H1 (cell line): ENCODE results near the gene MYLIP. TPM values are rescaled to one million over a fixed set of nuclear protein-coding genes. Genes with fewer than 3 reads are reported as not detected.

Experiments
- CTCF ChIA-PET: fragments of 300-600 bp; sonication (Branson Sonifier 250); formaldehyde crosslinking; loops from one replicate; lab custom pipeline; 2021; ENCODE audit not compliant: partially characterized antibody; lab: Charles Lee
- POLR2A ChIA-PET: fragments of 300-600 bp; sonication (Branson Sonifier 250); formaldehyde crosslinking; loops from one replicate; lab custom pipeline; 2021; ENCODE audit warnings: inconsistent platforms; ENCODE audit not compliant: partially characterized antibody; lab: Charles Lee
- DNase-seq, 2 experiments: peaks; one replicate each; pipeline versions ENCODE4 v3.0.0 to v3.0.0-alpha.2; 2010 to 2022; ENCODE audit warnings: low spot score in 2 of 2, low read depth in 1 of 2, mixed read lengths in 1 of 2
- FAIRE-seq: peaks from 2 replicates; lab custom pipeline; 2011; peaks lifted over from hg19 to GRCh38; lab: Jason Lieb, UNC
- H2AFZ ChIP-seq: 2 replicates; pipeline ENCODE4 v1.8.1; 2012; ENCODE audit warnings: low read length, inconsistent platforms
- H2AK5ac ChIP-seq: 2 replicates; pipeline ENCODE4 v1.6.1; 2013; ENCODE audit warnings: low read depth, low read length
- H2BK120ac ChIP-seq: replicated peaks from 2 replicates; pipeline ENCODE3; 2013; ENCODE audit warnings: low read depth, low read length, inconsistent platforms
- H2BK12ac ChIP-seq: 2 replicates; pipeline ENCODE4 v1.6.1; 2013; ENCODE audit warnings: low read depth, low read length
- H2BK15ac ChIP-seq: 2 replicates; pipeline ENCODE4 v1.6.1; 2013; ENCODE audit warnings: low read length
- H2BK20ac ChIP-seq: 2 replicates; pipeline ENCODE4 v1.6.1; 2013; ENCODE audit warnings: low read length
- H2BK5ac ChIP-seq: 2 replicates; pipeline ENCODE4 v1.6.1; 2013; ENCODE audit warnings: low read depth, low read length
- H3K14ac ChIP-seq: 2 replicates; pipeline ENCODE4 v1.6.1; 2013; ENCODE audit warnings: inconsistent platforms; ENCODE audit not compliant: insufficient read length
- H3K18ac ChIP-seq: 2 replicates; pipeline ENCODE4 v1.6.1; 2013; ENCODE audit warnings: low read length; ENCODE audit errors: extremely low read depth
- H3K23ac ChIP-seq: 2 replicates; pipeline ENCODE4 v1.6.1; 2013; ENCODE audit warnings: inconsistent platforms; ENCODE audit not compliant: insufficient read length
- H3K23me2 ChIP-seq: 2 replicates; pipeline ENCODE4 v1.6.1; 2013; ENCODE audit warnings: low read depth, low read length
- H3K27ac ChIP-seq: 2 replicates; pipeline ENCODE4 v1.6.1; 2011; ENCODE audit warnings: low read depth, low read length, inconsistent platforms
- H3K27me3 ChIP-seq, 4 experiments: replicated peaks in 1 of 4; 1 replicate in 1 of 4; 2 replicates in 3 of 4; pipeline versions ENCODE4 v1.6.1 to v1.8.1; 2011 to 2013; ENCODE audit warnings: low read length in 3 of 4, mild to moderate bottlenecking in 3 of 4, inconsistent platforms in 2 of 4, mixed read lengths in 2 of 4, moderate library complexity in 1 of 4; ENCODE audit not compliant: control insufficient read depth in 3 of 4, insufficient read depth in 3 of 4; ENCODE audit errors: extremely low read depth in 1 of 4
- H3K36me3 ChIP-seq, 4 experiments: 2 replicates each; pipeline versions ENCODE4 v1.6.1 to v1.8.1; 2011 to 2013; ENCODE audit warnings: mild to moderate bottlenecking in 4 of 4, low read length in 3 of 4, moderate library complexity in 2 of 4, control low read depth in 1 of 4, inconsistent platforms in 1 of 4; ENCODE audit not compliant: insufficient read depth in 4 of 4, control insufficient read depth in 2 of 4
- H3K4ac ChIP-seq: replicated peaks from 2 replicates; pipeline ENCODE3; 2013; ENCODE audit warnings: low read length, low read depth, mixed read lengths, inconsistent platforms; ENCODE audit not compliant: insufficient read length
- H3K4me1 ChIP-seq, 4 experiments: replicated peaks in 1 of 4; 1 replicate in 1 of 4; 2 replicates in 3 of 4; pipeline versions ENCODE4 v1.6.1 to v1.8.1; 2011 to 2013; ENCODE audit warnings: low read length in 3 of 4, inconsistent platforms in 2 of 4, mixed read lengths in 1 of 4; ENCODE audit not compliant: insufficient read depth in 4 of 4, control insufficient read depth in 3 of 4
- H3K4me2 ChIP-seq, 2 experiments: 2 replicates each; pipeline versions ENCODE4 v1.6.1 to v1.8.1; 2011 to 2013; ENCODE audit warnings: low read depth in 2 of 2, low read length in 2 of 2, control low read depth in 1 of 2, inconsistent platforms in 1 of 2, mild to moderate bottlenecking in 1 of 2; ENCODE audit not compliant: insufficient read depth in 1 of 2
- H3K4me3 ChIP-seq, 4 experiments: fragments of 200-600, 300-600 bp in 1 of 4; sonication (generic), shearing (Covaris generic), sonication (Bioruptor Twin) in 1 of 4; 2 replicates each; pipeline versions ENCODE4 v1.5.1 to v1.8.1; 2011 to 2016; ENCODE audit warnings: low read length in 4 of 4, low read depth in 3 of 4, control low read depth in 2 of 4, inconsistent platforms in 2 of 4, mild to moderate bottlenecking in 2 of 4, mixed read lengths in 1 of 4, moderate library complexity in 1 of 4; ENCODE audit not compliant: insufficient read depth in 2 of 4; ENCODE audit errors: extremely low read depth in 1 of 4
- H3K56ac ChIP-seq: replicated peaks from 2 replicates; pipeline ENCODE3; 2013; ENCODE audit warnings: low read depth, mild to moderate bottlenecking, mixed read lengths, low read length, inconsistent platforms; ENCODE audit not compliant: insufficient read length
- H3K79me1 ChIP-seq: 2 replicates; pipeline ENCODE4 v1.6.1; 2013; ENCODE audit warnings: low read depth, low read length, control low read depth
- H3K79me2 ChIP-seq, 2 experiments: 2 replicates each; pipeline versions ENCODE4 v1.6.1 to v1.8.1; 2012 to 2013; ENCODE audit warnings: low read length in 2 of 2, mild to moderate bottlenecking in 2 of 2, inconsistent platforms in 1 of 2; ENCODE audit not compliant: insufficient read depth in 2 of 2, control insufficient read depth in 1 of 2
- H3K9ac ChIP-seq, 4 experiments: replicated peaks in 1 of 4; 1 replicate in 1 of 4; 2 replicates in 3 of 4; pipeline versions ENCODE4 v1.6.1 to v1.8.1; 2011 to 2013; ENCODE audit warnings: low read depth in 3 of 4, low read length in 3 of 4, control low read depth in 2 of 4, mild to moderate bottlenecking in 2 of 4, moderate library complexity in 2 of 4, inconsistent platforms in 1 of 4; ENCODE audit errors: extremely low read depth in 1 of 4
- H3K9me3 ChIP-seq, 2 experiments: 2 replicates each; pipeline versions ENCODE4 v1.6.1 to v1.8.1; 2012 to 2013; ENCODE audit warnings: mild to moderate bottlenecking in 2 of 2, moderate library complexity in 2 of 2, control low read depth in 1 of 2, inconsistent platforms in 1 of 2, low read depth in 1 of 2, low read length in 1 of 2, mixed read lengths in 1 of 2; ENCODE audit not compliant: insufficient read depth in 2 of 2
- H4K20me1 ChIP-seq, 2 experiments: replicated peaks in 1 of 2; 2 replicates each; pipeline versions ENCODE3 to v1.8.1; 2011 to 2013; ENCODE audit warnings: inconsistent platforms in 2 of 2, low read length in 2 of 2, mild to moderate bottlenecking in 1 of 2; ENCODE audit not compliant: insufficient read depth in 2 of 2, control insufficient read depth in 1 of 2
- H4K5ac ChIP-seq: 2 replicates; pipeline ENCODE4 v1.6.1; 2013; ENCODE audit warnings: low read length, low read depth, mixed read lengths, inconsistent platforms; ENCODE audit not compliant: insufficient read length
- H4K8ac ChIP-seq: 2 replicates; pipeline ENCODE4 v1.8.0; 2013; ENCODE audit warnings: mild to moderate bottlenecking, moderate library complexity, low read length, inconsistent platforms; ENCODE audit not compliant: insufficient read depth; ENCODE audit errors: extremely low read depth
- H4K91ac ChIP-seq: replicated peaks from 2 replicates; pipeline ENCODE3; 2013; ENCODE audit warnings: low read length, mixed read lengths, inconsistent platforms; ENCODE audit not compliant: insufficient read length
- BCL11A ChIP-seq, 2 experiments: IDR thresholded peaks; one replicate each; pipeline ENCODE4 v1.6.1; 2011; ENCODE audit warnings: low read depth in 2 of 2, low read length in 2 of 2, mild to moderate bottlenecking in 2 of 2
- EZH2 ChIP-seq: fragments of 200-600 bp; sonication (generic); IDR thresholded peaks from 2 replicates; pipeline ENCODE4 v1.7.1; 2012; ENCODE audit warnings: low read depth, mild to moderate bottlenecking, moderate library complexity, low read length, inconsistent platforms; ENCODE audit not compliant: severe bottlenecking
- GTF2F1 ChIP-seq: IDR thresholded peaks from 2 replicates; pipeline ENCODE4 v1.6.1; 2012; ENCODE audit warnings: low read depth, low read length, improper control_type of control experiment, borderline replicate concordance
- HDAC2 ChIP-seq, 2 experiments: fragments of 300-600 bp in 1 of 2; sonication (generic) in 1 of 2; IDR thresholded peaks; 2 replicates each; pipeline ENCODE4 v1.6.1; 2011 to 2012; ENCODE audit warnings: low read depth in 2 of 2, low read length in 2 of 2, mild to moderate bottlenecking in 2 of 2, moderate library complexity in 2 of 2, borderline replicate concordance in 1 of 2, inconsistent platforms in 1 of 2
- NANOG ChIP-seq: IDR thresholded peaks from 2 replicates; pipeline ENCODE4 v1.6.1; 2011; ENCODE audit warnings: low read length, low read depth, mild to moderate bottlenecking, inconsistent platforms; ENCODE audit not compliant: insufficient read depth, poor library complexity, severe bottlenecking
- PHF8 ChIP-seq: fragments of 200-600 bp; sonication (generic); conservative IDR thresholded peaks from 2 replicates; pipeline ENCODE4 v1.7.1; 2012; ENCODE audit warnings: low read depth, mild to moderate bottlenecking, inconsistent platforms, low read length, moderate library complexity
- POU5F1 ChIP-seq: IDR thresholded peaks from 2 replicates; pipeline ENCODE4 v1.6.1; 2011; ENCODE audit warnings: low read depth, mild to moderate bottlenecking, low read length, moderate library complexity
- RBBP5 ChIP-seq: IDR thresholded peaks from 2 replicates; pipeline ENCODE4 v1.7.1; 2012; ENCODE audit warnings: low read depth, mild to moderate bottlenecking, inconsistent platforms, low read length, moderate library complexity, borderline replicate concordance
- RNF2 ChIP-seq: fragments of 200-900, 300-1000 bp; sonication (generic); IDR thresholded peaks from 2 replicates; pipeline ENCODE4 v1.7.1; 2016; ENCODE audit warnings: borderline replicate concordance, low read depth, mild to moderate bottlenecking, antibody characterized with exemption, low read length; ENCODE audit not compliant: poor library complexity, severe bottlenecking; ENCODE audit errors: missing control alignments
- SIX5 ChIP-seq: IDR thresholded peaks from 2 replicates; pipeline ENCODE4 v1.6.1; 2011; ENCODE audit warnings: mild to moderate bottlenecking, low read depth, low read length
- SP1 ChIP-seq: IDR thresholded peaks from 2 replicates; pipeline ENCODE4 v1.6.1; 2011; ENCODE audit warnings: low read depth, low read length
- TEAD4 ChIP-seq: IDR thresholded peaks from 2 replicates; pipeline ENCODE4 v1.6.1; 2012; ENCODE audit warnings: low read depth, low read length, inconsistent platforms, mixed read lengths
- WGBS, 2 experiments: shearing (Covaris generic) in 1 of 2; methylation state at CpG; one replicate each; pipeline versions ENCODE4 v1.1.6 to v1.1.7; 2013 to 2015; ENCODE audit warnings: low lambda C conversion rate in 2 of 2, mixed read lengths in 2 of 2, inconsistent platforms in 1 of 2, low coverage in 1 of 2, missing lambda C conversion rate in 1 of 2; ENCODE audit not compliant: insufficient replicate concordance in 2 of 2, insufficient coverage in 1 of 2, insufficient read length in 1 of 2; ENCODE audit errors: extremely low coverage in 1 of 2, missing lambda C conversion rate in 1 of 2; 5-methylcytosine and 5-hydroxymethylcytosine counted together
- polyA plus RNA-seq, 7 experiments: library from polyadenylated mRNA; depleted of rRNA in 3 of 7; stranded (reverse) in 5 of 7; unstranded in 2 of 7; fragments of >200 nt in 5 of 7; fragments of 200-250 nt in 2 of 7; gene quantifications; 1 replicate in 5 of 7; 2 replicates in 1 of 7; 4 replicates in 1 of 7; pipeline versions ENCODE4 v1.2.1 to v1.2.3, GENCODE V29; 2011 to 2013; ENCODE audit warnings: missing spikeins in 2 of 7, mixed read lengths in 2 of 7
- total RNA-seq: library from RNA; stranded (reverse); fragmentation: NEBNext Ultra II Directional; extraction: Animal tissue kit (Norgen Biotek cat#: 25700); gene quantifications from 2 replicates; pipeline ENCODE4 v1.2.1, GENCODE V29; 2021

MYLIP gene
- total and polyA plus RNA-seq, 2 of the 8 experiments (the other 6 are each of a cell fraction or from before 2014, with no cell fraction given): 21.1 to 26.9 TPM

GRCh38 chr6:16136091-16136490 lies 7.2 kb downstream of the MYLIP start:
- Histone ChIP-seq H3K4me3 (no peak overlapping the region), H3K27ac (no peak overlapping the region), H3K36me3 (peaks cover 0 to 26% (median 4%) of the 10 kb centered on the region in 4 experiments; a peak in 4 of 8 replicates), H3K14ac (no peak overlapping the region), H4K5ac (no peak overlapping the region), H4K8ac (no peak overlapping the region), H2BK15ac (no peak overlapping the region), H3K9me3 (no peaks in the 10 kb centered on the region), H3K56ac (no peak overlapping the region), H2BK12ac (no peak overlapping the region), H2BK20ac (no peak overlapping the region), H2BK5ac (no peak overlapping the region), H3K18ac (no peak overlapping the region), H3K9ac (no peak overlapping the region), H4K20me1 (peaks cover 19 to 40% of the 10 kb centered on the region in 2 experiments), H3K79me1 (peaks cover 3% of the 10 kb centered on the region; the same call in 1 of the 2 replicates), H3K4me1 (peaks cover 0 to 14% (median 5%) of the 10 kb centered on the region in 4 experiments; a peak in 4 of 7 replicates), H3K4me2 (no peak overlapping the region), H3K23me2 (no peaks in the 10 kb centered on the region), H3K4ac (no peak overlapping the region), H4K91ac (no peak overlapping the region), H3K79me2 (peaks cover 35 to 100% of the 10 kb centered on the region in 2 experiments), H2BK120ac (no peak overlapping the region), H3K27me3 (no peaks in the 10 kb centered on the region), H2AFZ (no peak overlapping the region), H3K23ac (no peak overlapping the region), H2AK5ac (no peak overlapping the region)
- ChIA-PET POLR2A (interaction anchor here (1.2 to 2.1 kb wide), 7 partner anchors 8 to 449 kb away, joined by 3 to 6 read pairs (median 3); partner anchors contain the start of gene MYLIP), CTCF (interaction anchor here (0.6 to 2.8 kb wide), 9 partner anchors 10 to 449 kb away, joined by 3 to 8 read pairs (median 4); no protein-coding TSS in a partner anchor)
- FAIRE-seq (no peak), DNase-seq (no peak)
- WGBS, 2 experiments: 95% methylated on average over 3 of the region's 3 CpGs; no CpG with 5 or more reads in 1 of the 2 experiments
- no peak for TF ChIP-seq SP1
- no peak for TF ChIP-seq EZH2
- TF ChIP-seq HDAC2 (IDR thresholded peaks at IDR 0.05; ENCODE audit: borderline replicate concordance in 1 of 2, low read depth in 2 of 2, low read length in 2 of 2): no peak
- TF ChIP-seq NANOG: no peak
- no peak for TF ChIP-seq GTF2F1
- no peak for TF ChIP-seq SIX5
- no peak for TF ChIP-seq BCL11A (IDR thresholded peaks at IDR 0.05; ENCODE audit: low read depth in 2 of 2, low read length in 2 of 2)
- no peak for TF ChIP-seq TEAD4
- no peak for TF ChIP-seq POU5F1
- TF ChIP-seq PHF8: no peak
- TF ChIP-seq RNF2: no peak
- TF ChIP-seq RBBP5: no peak
